Smooth muscle cell of bladder (primary cell): Measurements from ENCODE around the gene MRPL41. TPM values are rescaled to one million over a fixed set of nuclear protein-coding genes. Genes with fewer than 3 reads are reported as not detected.

ENCODE experiments used
- total RNA-seq: library from RNA; depleted of rRNA; stranded (reverse); fragments of >200 nt; gene quantifications from 2 replicates; pipeline ENCODE4 v1.2.3, GENCODE V29; 2014

Gene MRPL41
- total RNA-seq: 49.6 and 57.2 TPM in 2 replicates

GRCh38 chr9:137551264-137552021 is at the start of gene MRPL41:
Gene MRPL41 (plus strand): TSS chr9:137551879. CDS start chr9:137552082, 203 bp downstream.

GRCh38 chr9:137550231-137550621 is 1.5 kb upstream of the MRPL41 start, which contains the start of gene PNPLA7:
Gene PNPLA7 (minus strand): TSS chr9:137550402. CDS start chr9:137550197, 205 bp downstream.

GRCh38 chr9:137578518-137579258 is 27.0 kb downstream of the MRPL41 start, which contains the start of gene DPH7:
Gene DPH7 (minus strand): TSS chr9:137578925. CDS start chr9:137578777, 148 bp downstream.

GRCh38 chr9:137590469-137591383 is 39.0 kb downstream of the MRPL41 start, which contains the start of gene ZMYND19:
Gene ZMYND19 (minus strand): TSS chr9:137590512. CDS start chr9:137590263, 249 bp downstream.

Other genes starting within 250 kb of the MRPL41 start
- 0.09 and 0.14 TPM in 2 replicates for gene NRARP, start 249.6 kb upstream of the MRPL41 start, total RNA-seq
- 8.4 and 13.2 TPM in 2 replicates for gene EXD3, start 128.7 kb upstream of the MRPL41 start, total RNA-seq
- gene NOXA1, start 128.5 kb upstream of the MRPL41 start, total RNA-seq: 0.46 and 0.57 TPM in 2 replicates
- not detected in 2 replicates for gene ENTPD8, start 110.5 kb upstream of the MRPL41 start, total RNA-seq
- gene NSMF, start 92.5 kb upstream of the MRPL41 start, total RNA-seq: 10.4 and 15.5 TPM in 2 replicates
- 0.57 and 1.1 TPM in 2 replicates for gene PNPLA7, start 1.5 kb upstream of the MRPL41 start, total RNA-seq
- 16.8 and 18.4 TPM in 2 replicates for gene DPH7, start 27.0 kb downstream of the MRPL41 start, total RNA-seq
- 12.5 and 17.9 TPM in 2 replicates for gene ZMYND19, start 38.6 kb downstream of the MRPL41 start, total RNA-seq
- gene ARRDC1, start 53.8 kb downstream of the MRPL41 start, total RNA-seq: 11.5 and 12.9 TPM in 2 replicates
- gene EHMT1, start 67.1 kb downstream of the MRPL41 start, total RNA-seq: 37.3 and 43.3 TPM in 2 replicates